SIG-M5 treated with dmso at 0.1 percent for 504 hours (cell line): Measurements from ENCODE around the gene GSX1.

ENCODE experiments used
- DNase-seq: peaks from one replicate; lab custom pipeline; 2025; ENCODE audit not compliant: unreplicated experiment; lab: John Stamatoyannopoulos, UW

GSX1 gene

GRCh38 chr13:27826379-27827353, 34.4 kb downstream of the GSX1 start:
- peak; percentile 76 for DNase-seq

GRCh38 chr13:27827646-27828045, 35.4 kb downstream of the GSX1 start:
- no peak for DNase-seq

DNA sequence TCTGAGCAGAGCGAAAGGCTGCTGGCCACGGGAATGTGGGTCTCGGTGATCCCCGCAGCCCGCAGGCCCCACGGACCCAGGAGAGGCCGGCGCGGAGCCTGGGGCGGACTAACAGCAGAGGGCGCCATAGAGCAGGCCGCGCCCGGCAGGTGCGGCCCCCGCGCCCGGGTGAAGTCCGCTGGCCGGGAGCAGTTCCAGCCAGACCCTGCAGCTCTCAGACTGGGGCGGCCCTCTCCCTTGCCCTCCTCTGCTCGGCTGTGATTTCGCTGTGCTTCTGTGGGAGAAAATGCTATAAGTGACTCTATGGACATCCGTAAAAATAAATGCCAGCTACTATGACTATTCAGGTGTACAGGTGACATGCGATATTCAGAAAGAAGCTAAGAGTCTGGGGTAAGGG, 37.7 kb downstream of the GSX1 start:
- no peak for DNase-seq

DNA sequence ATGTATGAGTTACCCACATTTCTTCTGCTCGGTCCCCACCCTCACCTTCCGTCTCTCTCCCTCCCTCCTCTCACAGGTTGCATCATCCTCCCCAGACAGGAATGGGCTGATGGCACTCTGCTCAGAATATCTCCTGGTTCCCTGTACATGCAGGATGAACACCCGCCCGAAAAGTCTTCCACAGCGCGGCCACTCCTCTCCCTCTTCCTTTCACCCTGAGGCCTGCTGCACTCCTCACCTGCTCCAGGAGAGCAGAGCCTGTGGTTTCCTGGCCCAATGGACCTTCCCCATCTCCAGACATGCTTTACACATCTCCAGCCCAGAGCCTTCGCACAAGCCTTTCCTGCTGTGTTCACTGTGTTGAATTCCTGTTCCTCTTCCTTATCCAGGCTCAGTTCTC, 40.9 kb downstream of the GSX1 start:
- DNase-seq = no peak

GRCh38 chr13:27834095-27834494, 41.8 kb downstream of the GSX1 start:
- no peak for DNase-seq

- DNase-seq = no peak
Observed at GRCh38 chr13:27835799-27836198, 43.5 kb downstream of the GSX1 start.

GRCh38 chr13:27839809-27840467, 47.7 kb downstream of the GSX1 start:
- no peak for DNase-seq

- no peak for DNase-seq
Observed at GRCh38 chr13:27842571-27842970, 50.3 kb downstream of the GSX1 start.
